ENCODE measurements around the gene SLCO2B1.

Gene SLCO2B1

GRCh38 chr11:75200531-75200930, 49.6 kb downstream of the SLCO2B1 start:
- H3K36me3 ChIP-seq (ENCODE audit: insufficient read depth, low read length): no peaks in the 10 kb centered on the region
- peaks cover 13% of the 10 kb centered on the region; the same call in 1 of the 2 replicates for H4K20me1 ChIP-seq (ENCODE audit: insufficient read depth, low read length)
- no peak overlapping the region for H3K9ac ChIP-seq (ENCODE audit: low read depth, low read length)
- no peak overlapping the region for H3K4me2 ChIP-seq (ENCODE audit: insufficient read depth, low read length)
- ATAC-seq (ENCODE audit: insufficient read depth, low read depth) (no peak), DNase-seq (no peak)
- H3K4me3 ChIP-seq (ENCODE audit: low read depth in 1 of 2, low read length in 2 of 2): no peak overlapping the region
- no peaks in the 10 kb centered on the region for H3K4me1 ChIP-seq (ENCODE audit: insufficient read depth, low read length)
- no peaks in the 10 kb centered on the region for H3K9me3 ChIP-seq (ENCODE audit: insufficient read depth, low read length, severe bottlenecking)
- no peak for TF ChIP-seq EZH2 (IDR thresholded peaks at IDR 0.05; ENCODE audit: borderline replicate concordance, low read depth, low read length, severe bottlenecking)
- TF ChIP-seq CTCF (IDR thresholded peaks at IDR 0.05; ENCODE audit: borderline replicate concordance, extremely low read depth, low read length, poor library complexity, severe bottlenecking): no peak
- H3K27me3 ChIP-seq (ENCODE audit: insufficient read depth, low read length, poor library complexity): no peaks in the 10 kb centered on the region
- H2AFZ ChIP-seq (ENCODE audit: low read depth, low read length): no peak overlapping the region
- H3K27ac ChIP-seq (ENCODE audit: low read length): no peak overlapping the region
- H3K79me2 ChIP-seq (ENCODE audit: insufficient read depth, low read length): no peaks in the 10 kb centered on the region

GRCh38 chr11:75201771-75202170, 50.9 kb downstream of the SLCO2B1 start:
- no peak for TF ChIP-seq CTCF (IDR thresholded peaks at IDR 0.05; ENCODE audit: borderline replicate concordance, extremely low read depth, low read length, poor library complexity, severe bottlenecking)
- no peak for TF ChIP-seq EZH2 (IDR thresholded peaks at IDR 0.05; ENCODE audit: borderline replicate concordance, low read depth, low read length, severe bottlenecking)

GRCh38 chr11:75202195-75202594, 51.3 kb downstream of the SLCO2B1 start:
- ATAC-seq (ENCODE audit: insufficient read depth, low read depth) (no peak), DNase-seq (no peak)
- H3K79me2 ChIP-seq (ENCODE audit: insufficient read depth, low read length): no peaks in the 10 kb centered on the region
- H3K9me3 ChIP-seq (ENCODE audit: insufficient read depth, low read length, severe bottlenecking): no peaks in the 10 kb centered on the region
- H3K27ac ChIP-seq (ENCODE audit: low read length): no peak overlapping the region
- no peak overlapping the region for H3K9ac ChIP-seq (ENCODE audit: low read depth, low read length)
- H3K4me3 ChIP-seq (ENCODE audit: low read depth in 1 of 2, low read length in 2 of 2): no peak overlapping the region
- no peaks in the 10 kb centered on the region for H3K27me3 ChIP-seq (ENCODE audit: insufficient read depth, low read length, poor library complexity)
- TF ChIP-seq EZH2 (IDR thresholded peaks at IDR 0.05; ENCODE audit: borderline replicate concordance, low read depth, low read length, severe bottlenecking): no peak
- no peak for TF ChIP-seq CTCF (IDR thresholded peaks at IDR 0.05; ENCODE audit: borderline replicate concordance, extremely low read depth, low read length, poor library complexity, severe bottlenecking)
- no peak overlapping the region for H3K4me2 ChIP-seq (ENCODE audit: insufficient read depth, low read length)
- no peak overlapping the region for H2AFZ ChIP-seq (ENCODE audit: low read depth, low read length)
- no peaks in the 10 kb centered on the region for H3K36me3 ChIP-seq (ENCODE audit: insufficient read depth, low read length)
- H4K20me1 ChIP-seq (ENCODE audit: insufficient read depth, low read length): peaks cover 11% of the 10 kb centered on the region; the same call in 1 of the 2 replicates
- H3K4me1 ChIP-seq (ENCODE audit: insufficient read depth, low read length): no peaks in the 10 kb centered on the region

More at GRCh38 chr11:75201771-75202170, 50.9 kb downstream of the SLCO2B1 start:
- H3K36me3 ChIP-seq (ENCODE audit: insufficient read depth, low read length): no peaks in the 10 kb centered on the region
- H2AFZ ChIP-seq (ENCODE audit: low read depth, low read length): no peak overlapping the region
- ATAC-seq (ENCODE audit: insufficient read depth, low read depth): no peak
- H3K27me3 ChIP-seq (ENCODE audit: insufficient read depth, low read length, poor library complexity): no peaks in the 10 kb centered on the region
- peaks cover 11% of the 10 kb centered on the region; the same call in 1 of the 2 replicates for H4K20me1 ChIP-seq (ENCODE audit: insufficient read depth, low read length)
- H3K4me3 ChIP-seq (ENCODE audit: low read depth in 1 of 2, low read length in 2 of 2): no peak overlapping the region
- H3K9me3 ChIP-seq (ENCODE audit: insufficient read depth, low read length, severe bottlenecking): no peaks in the 10 kb centered on the region
- H3K4me2 ChIP-seq (ENCODE audit: insufficient read depth, low read length): no peak overlapping the region
- H3K9ac ChIP-seq (ENCODE audit: low read depth, low read length): no peak overlapping the region
- no peaks in the 10 kb centered on the region for H3K4me1 ChIP-seq (ENCODE audit: insufficient read depth, low read length)
- no peak for DNase-seq
- no peak overlapping the region for H3K27ac ChIP-seq (ENCODE audit: low read length)
- H3K79me2 ChIP-seq (ENCODE audit: insufficient read depth, low read length): no peaks in the 10 kb centered on the region

GRCh38 chr11:75203138-75203537, 52.2 kb downstream of the SLCO2B1 start:
- Histone ChIP-seq H3K36me3 (ENCODE audit: insufficient read depth, low read length) (no peaks in the 10 kb centered on the region), H3K27me3 (ENCODE audit: insufficient read depth, low read length, poor library complexity) (peaks cover 4% of the 10 kb centered on the region), H3K27ac (ENCODE audit: low read length) (no peak overlapping the region), H3K4me1 (ENCODE audit: insufficient read depth, low read length) (no peaks in the 10 kb centered on the region), H3K4me3 (ENCODE audit: low read depth in 1 of 2, low read length in 2 of 2) (no peak overlapping the region), H4K20me1 (ENCODE audit: insufficient read depth, low read length) (peaks cover 11% of the 10 kb centered on the region; the same call in 1 of the 2 replicates), H3K9ac (ENCODE audit: low read depth, low read length) (no peak overlapping the region), H2AFZ (ENCODE audit: low read depth, low read length) (no peak overlapping the region), H3K4me2 (ENCODE audit: insufficient read depth, low read length) (no peak overlapping the region), H3K9me3 (ENCODE audit: insufficient read depth, low read length, severe bottlenecking) (no peaks in the 10 kb centered on the region), H3K79me2 (ENCODE audit: insufficient read depth, low read length) (no peaks in the 10 kb centered on the region)
- no peak for ATAC-seq (ENCODE audit: insufficient read depth, low read depth)
- no peak for TF ChIP-seq CTCF (IDR thresholded peaks at IDR 0.05; ENCODE audit: borderline replicate concordance, extremely low read depth, low read length, poor library complexity, severe bottlenecking)
- no peak for TF ChIP-seq EZH2 (IDR thresholded peaks at IDR 0.05; ENCODE audit: borderline replicate concordance, low read depth, low read length, severe bottlenecking)
- no peak for DNase-seq
